Kidney epithelial cell (primary cell): ENCODE results near the gene PRIMPOL. TPM values are rescaled to one million over a fixed set of nuclear protein-coding genes. Genes with fewer than 3 reads are reported as not detected.

ENCODE experiments used
- DNase-seq: peaks from one replicate; pipeline ENCODE4 v3.0.0-alpha.2; 2010; ENCODE audit warnings: low read depth
- H3K27me3 ChIP-seq: 2 replicates; pipeline ENCODE4 v1.6.0; 2011; ENCODE audit warnings: low read length; ENCODE audit not compliant: control insufficient read depth, insufficient read depth
- H3K36me3 ChIP-seq: 2 replicates; pipeline ENCODE4 v1.5.1; 2011; ENCODE audit warnings: low read length; ENCODE audit not compliant: control insufficient read depth, insufficient read depth
- H3K4me3 ChIP-seq: 2 replicates; pipeline ENCODE4 v1.5.1; 2011; ENCODE audit warnings: low read depth, mild to moderate bottlenecking, control low read depth, low read length
- CTCF ChIP-seq: IDR thresholded peaks from 2 replicates; pipeline ENCODE4 v1.5.1; 2011; ENCODE audit warnings: mild to moderate bottlenecking, moderate library complexity, low read length, control low read depth, inconsistent platforms; ENCODE audit not compliant: insufficient read depth, poor library complexity, severe bottlenecking
- total RNA-seq: library from RNA; depleted of rRNA; stranded (reverse); fragments of >200 nt; gene quantifications from 2 replicates; pipeline ENCODE4 v1.2.3, GENCODE V29; 2015

PRIMPOL gene
- total RNA-seq, 1 donor from 2014 or later, result 12.3 TPM

- no peaks in the 10 kb centered on the region for H3K27me3 ChIP-seq
- H3K4me3 ChIP-seq, result no peak overlapping the region
- no peak for DNase-seq
- no peaks in the 10 kb centered on the region for H3K36me3 ChIP-seq
- TF ChIP-seq CTCF, result no peak
Measured at GRCh38 chr4:184712322-184712721, 62.8 kb downstream of the PRIMPOL start.

GRCh38 chr4:184713887-184714286 lies 64.3 kb downstream of the PRIMPOL start:
- TF ChIP-seq CTCF, result no peak
- Histone ChIP-seq H3K4me3 (no peak overlapping the region), H3K27me3 (no peaks in the 10 kb centered on the region), H3K36me3 (no peaks in the 10 kb centered on the region)
- no peak for DNase-seq

GRCh38 chr4:184715526-184715925 lies 66.0 kb downstream of the PRIMPOL start:
- no peaks in the 10 kb centered on the region for H3K36me3 ChIP-seq
- H3K4me3 ChIP-seq, result no peak overlapping the region
- TF ChIP-seq CTCF, result no peak
- H3K27me3 ChIP-seq, result no peaks in the 10 kb centered on the region
- DNase-seq, result no peak

- DNase-seq, result no peak
- Histone ChIP-seq H3K27me3 (no peaks in the 10 kb centered on the region), H3K36me3 (no peaks in the 10 kb centered on the region), H3K4me3 (no peak overlapping the region)
- no peak for TF ChIP-seq CTCF
Measured at GRCh38 chr4:184719407-184719806, 69.9 kb downstream of the PRIMPOL start.

GRCh38 chr4:184721254-184721653 lies 71.7 kb downstream of the PRIMPOL start:
- no peak for DNase-seq
- no peaks in the 10 kb centered on the region for H3K36me3 ChIP-seq
- no peak for TF ChIP-seq CTCF
- no peaks in the 10 kb centered on the region for H3K27me3 ChIP-seq
- H3K4me3 ChIP-seq, result no peak overlapping the region

GRCh38 chr4:184722798-184723197 lies 73.3 kb downstream of the PRIMPOL start:
- no peak overlapping the region for H3K4me3 ChIP-seq
- H3K36me3 ChIP-seq, result no peaks in the 10 kb centered on the region
- no peak for TF ChIP-seq CTCF
- H3K27me3 ChIP-seq, result no peaks in the 10 kb centered on the region
- no peak for DNase-seq
